Measurements from ENCODE around the gene HDAC4.

Gene HDAC4

GRCh38 chr2:239329972-239330572, 70.7 kb downstream of the HDAC4 start:
- no peak for DNase-seq (ENCODE audit: low read depth in 1 of 2, low spot score in 1 of 2)

- DNase-seq (ENCODE audit: low read depth in 1 of 2, low spot score in 1 of 2), result no peak
Measured at GRCh38 chr2:239329284-239329971, 71.4 kb downstream of the HDAC4 start.

GRCh38 chr2:239328351-239329191, 72.2 kb downstream of the HDAC4 start:
- no peak for DNase-seq (ENCODE audit: low read depth in 1 of 2, low spot score in 1 of 2)

GRCh38 chr2:239327536-239328350, 73.1 kb downstream of the HDAC4 start:
- no peak for DNase-seq (ENCODE audit: low read depth in 1 of 2, low spot score in 1 of 2)

- DNase-seq (ENCODE audit: low read depth in 1 of 2, low spot score in 1 of 2), result peak; percentile 32 to 58
Measured at GRCh38 chr2:239326831-239327535, 73.8 kb downstream of the HDAC4 start.

- no peak for DNase-seq (ENCODE audit: low read depth in 1 of 2, low spot score in 1 of 2)
Measured at GRCh38 chr2:239324456-239324855, 76.4 kb downstream of the HDAC4 start.

- no peak for DNase-seq (ENCODE audit: low read depth in 1 of 2, low spot score in 1 of 2)
Measured at GRCh38 chr2:239323447-239323846, 77.4 kb downstream of the HDAC4 start.

- DNase-seq (ENCODE audit: low read depth in 1 of 2, low spot score in 1 of 2), result no peak
Measured at GRCh38 chr2:239322416-239323086, 78.3 kb downstream of the HDAC4 start.

GRCh38 chr2:239321596-239322415, 79.0 kb downstream of the HDAC4 start:
- peak in 1 of 2 donors; percentile 23 for DNase-seq (ENCODE audit: low read depth in 1 of 2, low spot score in 1 of 2)

- no peak for DNase-seq (ENCODE audit: low read depth in 1 of 2, low spot score in 1 of 2)
Measured at GRCh38 chr2:239318790-239319661, 81.8 kb downstream of the HDAC4 start.

- no peak for DNase-seq (ENCODE audit: low read depth in 1 of 2, low spot score in 1 of 2)
Measured at GRCh38 chr2:239318151-239318611, 82.6 kb downstream of the HDAC4 start.

- no peak for DNase-seq (ENCODE audit: low read depth in 1 of 2, low spot score in 1 of 2)
Measured at GRCh38 chr2:239316562-239317465, 84.0 kb downstream of the HDAC4 start.

- DNase-seq (ENCODE audit: low read depth in 1 of 2, low spot score in 1 of 2), result no peak
Measured at GRCh38 chr2:239315308-239315707, 85.5 kb downstream of the HDAC4 start.

- no peak for DNase-seq (ENCODE audit: low read depth in 1 of 2, low spot score in 1 of 2)
Measured at GRCh38 chr2:239313776-239314175, 87.0 kb downstream of the HDAC4 start.

- DNase-seq (ENCODE audit: low read depth in 1 of 2, low spot score in 1 of 2), result no peak
Measured at GRCh38 chr2:239312741-239313667, 87.8 kb downstream of the HDAC4 start.

- DNase-seq (ENCODE audit: low read depth in 1 of 2, low spot score in 1 of 2), result no peak
Measured at GRCh38 chr2:239312081-239312511, 88.7 kb downstream of the HDAC4 start.

Measured in activated T-helper 1 cell treated with anti-CD3 and anti-CD28 coated beads, Interleukin-2, amount 50 U/mL, for 16 hours (primary cell).